HL-60 (cell line): ENCODE measurements around the gene ANXA3.

Source experiments
- POLR2AphosphoS5 ChIP-seq: IDR thresholded peaks from 2 replicates; pipeline ENCODE4 v1.6.1; 2012; ENCODE audit warnings: low read depth
- REST ChIP-seq: IDR thresholded peaks from 2 replicates; pipeline ENCODE4 v1.6.1; 2012; ENCODE audit warnings: low read depth; ENCODE audit not compliant: insufficient replicate concordance
- TF ChIP-seq, protein P1 (sequence below): IDR thresholded peaks from one replicate; pipeline ENCODE4 v1.5.1; 2011; ENCODE audit warnings: low read length, control low read depth, inconsistent platforms; ENCODE audit not compliant: insufficient read depth

DNA sequence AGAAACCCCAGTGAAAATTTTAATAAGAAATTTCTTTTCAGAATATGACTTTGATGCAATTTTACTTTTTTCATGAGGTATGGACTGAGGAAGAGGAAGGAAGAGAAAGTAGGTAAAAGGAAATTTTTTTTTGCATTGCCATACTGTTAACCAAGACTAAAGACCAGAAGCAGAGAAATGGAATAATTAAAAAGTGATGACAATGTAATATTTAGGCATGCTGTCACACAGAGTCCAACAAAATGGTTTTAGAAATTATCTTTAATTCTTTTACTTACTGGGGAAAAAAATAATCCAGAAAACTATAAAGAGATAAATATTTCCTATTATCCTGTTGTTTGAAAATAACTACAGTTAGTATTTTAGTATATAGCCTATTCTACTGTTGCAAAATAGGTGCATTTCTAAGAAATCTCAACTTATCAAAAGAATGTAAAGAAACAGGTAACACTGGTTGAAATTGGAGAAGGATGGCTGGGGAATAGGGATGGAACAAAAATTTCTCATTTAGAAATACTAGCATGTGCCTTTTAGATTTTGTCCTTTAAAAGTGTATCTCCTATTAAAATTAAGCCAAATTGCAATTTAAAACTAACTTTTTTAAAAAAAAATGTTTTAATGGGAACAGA is 92.6 kb downstream of the ANXA3 start:
- TF ChIP-seq, protein P1, sequence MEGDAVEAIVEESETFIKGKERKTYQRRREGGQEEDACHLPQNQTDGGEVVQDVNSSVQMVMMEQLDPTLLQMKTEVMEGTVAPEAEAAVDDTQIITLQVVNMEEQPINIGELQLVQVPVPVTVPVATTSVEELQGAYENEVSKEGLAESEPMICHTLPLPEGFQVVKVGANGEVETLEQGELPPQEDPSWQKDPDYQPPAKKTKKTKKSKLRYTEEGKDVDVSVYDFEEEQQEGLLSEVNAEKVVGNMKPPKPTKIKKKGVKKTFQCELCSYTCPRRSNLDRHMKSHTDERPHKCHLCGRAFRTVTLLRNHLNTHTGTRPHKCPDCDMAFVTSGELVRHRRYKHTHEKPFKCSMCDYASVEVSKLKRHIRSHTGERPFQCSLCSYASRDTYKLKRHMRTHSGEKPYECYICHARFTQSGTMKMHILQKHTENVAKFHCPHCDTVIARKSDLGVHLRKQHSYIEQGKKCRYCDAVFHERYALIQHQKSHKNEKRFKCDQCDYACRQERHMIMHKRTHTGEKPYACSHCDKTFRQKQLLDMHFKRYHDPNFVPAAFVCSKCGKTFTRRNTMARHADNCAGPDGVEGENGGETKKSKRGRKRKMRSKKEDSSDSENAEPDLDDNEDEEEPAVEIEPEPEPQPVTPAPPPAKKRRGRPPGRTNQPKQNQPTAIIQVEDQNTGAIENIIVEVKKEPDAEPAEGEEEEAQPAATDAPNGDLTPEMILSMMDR: no peak
- TF ChIP-seq POLR2AphosphoS5 (no peak), REST (no peak)
